ENCODE results near the gene KRTAP19-4. TPM values are rescaled to one million over a fixed set of nuclear protein-coding genes. Genes with fewer than 3 reads are reported as not detected.

The KRTAP19-4 gene
- total and polyA plus RNA-seq, 2 donors: not detected

- no peak for DNase-seq (ENCODE audit: low read depth in 6 of 9, low spot score in 9 of 9)
- Histone ChIP-seq H3K9me3 (ENCODE audit: control insufficient read depth in 2 of 2, insufficient read depth in 1 of 2, low read length in 1 of 2) (peaks cover 0 to 9% of the 10 kb centered on the region in 2 donors), H3K27ac (ENCODE audit: low read depth in 1 of 2, low read length in 1 of 2) (no peak overlapping the region), H3K27me3 (ENCODE audit: control insufficient read depth in 2 of 2, insufficient read depth in 1 of 2, low read length in 1 of 2) (no peaks in the 10 kb centered on the region), H3K4me1 (ENCODE audit: control insufficient read depth in 2 of 2, insufficient read depth in 2 of 2, low read length in 2 of 2) (no peaks in the 10 kb centered on the region), H3K4me3 (ENCODE audit: low read length in 2 of 2) (no peak overlapping the region), H3K36me3 (ENCODE audit: control insufficient read depth in 2 of 2, insufficient read depth in 2 of 2, low read length in 1 of 2) (no peaks in the 10 kb centered on the region)
- WGBS: 89% methylated on average over 2 of the region's 2 CpGs
Observed at GRCh38 chr21:30482130-30482529, 14.8 kb downstream of the KRTAP19-4 start.

GRCh38 chr21:30480145-30480544 lies 16.8 kb downstream of the KRTAP19-4 start, which contains the start of gene KRTAP19-1:
Gene KRTAP19-1, minus strand, starts transcription at chr21:30480367. Its CDS starts 50 bp downstream, at chr21:30480317.
- no peaks in the 10 kb centered on the region for H3K4me1 ChIP-seq (ENCODE audit: control insufficient read depth in 2 of 2, insufficient read depth in 2 of 2, low read length in 2 of 2)
- no peak within 1 kb of the TSS for H3K4me3 ChIP-seq (ENCODE audit: low read length in 2 of 2)
- WGBS: 94% methylated on average over 7 of the region's 7 CpGs
- no peak for DNase-seq (ENCODE audit: low read depth in 6 of 9, low spot score in 9 of 9)
- no peaks in the 10 kb centered on the region for H3K36me3 ChIP-seq (ENCODE audit: control insufficient read depth in 2 of 2, insufficient read depth in 2 of 2, low read length in 1 of 2)
- H3K27ac ChIP-seq (ENCODE audit: low read depth in 1 of 2, low read length in 1 of 2): no peak within 1 kb of the TSS
- H3K27me3 ChIP-seq (ENCODE audit: control insufficient read depth in 2 of 2, insufficient read depth in 1 of 2, low read length in 1 of 2): no peaks in the 10 kb centered on the region
- no peaks in the 10 kb centered on the region for H3K9me3 ChIP-seq (ENCODE audit: control insufficient read depth in 2 of 2, insufficient read depth in 1 of 2, low read length in 1 of 2)

- Histone ChIP-seq H3K36me3 (ENCODE audit: control insufficient read depth in 2 of 2, insufficient read depth in 2 of 2, low read length in 1 of 2) (no peaks in the 10 kb centered on the region), H3K27ac (ENCODE audit: low read depth in 1 of 2, low read length in 1 of 2) (no peak overlapping the region), H3K4me3 (ENCODE audit: low read length in 2 of 2) (no peak overlapping the region), H3K9me3 (ENCODE audit: control insufficient read depth in 2 of 2, insufficient read depth in 1 of 2, low read length in 1 of 2) (no peaks in the 10 kb centered on the region), H3K27me3 (ENCODE audit: control insufficient read depth in 2 of 2, insufficient read depth in 1 of 2, low read length in 1 of 2) (no peaks in the 10 kb centered on the region), H3K4me1 (ENCODE audit: control insufficient read depth in 2 of 2, insufficient read depth in 2 of 2, low read length in 2 of 2) (no peaks in the 10 kb centered on the region)
- no peak for DNase-seq (ENCODE audit: low read depth in 6 of 9, low spot score in 9 of 9)
- WGBS: 63% methylated on average over 4 of the region's 4 CpGs
Observed at GRCh38 chr21:30479259-30479658, 17.7 kb downstream of the KRTAP19-4 start.

GRCh38 chr21:30478004-30478403 lies 19.0 kb downstream of the KRTAP19-4 start:
- peak in 1 of 9 donors; percentile 6 for DNase-seq (ENCODE audit: low read depth in 6 of 9, low spot score in 9 of 9)
- 87% methylated on average over 3 of the region's 3 CpGs for WGBS

GRCh38 chr21:30468900-30469714 lies 27.9 kb downstream of the KRTAP19-4 start:
- Histone ChIP-seq H3K9me3 (ENCODE audit: control insufficient read depth in 2 of 2, insufficient read depth in 1 of 2, low read length in 1 of 2) (no peaks in the 10 kb centered on the region), H3K36me3 (ENCODE audit: control insufficient read depth in 2 of 2, insufficient read depth in 2 of 2, low read length in 1 of 2) (no peaks in the 10 kb centered on the region), H3K27me3 (ENCODE audit: control insufficient read depth in 2 of 2, insufficient read depth in 1 of 2, low read length in 1 of 2) (no peaks in the 10 kb centered on the region), H3K4me3 (ENCODE audit: low read length in 2 of 2) (no peak overlapping the region), H3K27ac (ENCODE audit: low read depth in 1 of 2, low read length in 1 of 2) (no peak overlapping the region), H3K4me1 (ENCODE audit: control insufficient read depth in 2 of 2, insufficient read depth in 2 of 2, low read length in 2 of 2) (no peaks in the 10 kb centered on the region)
- WGBS: 89% methylated on average over 6 of the region's 6 CpGs
- DNase-seq (ENCODE audit: low read depth in 6 of 9, low spot score in 9 of 9): no peak

More at GRCh38 chr21:30478004-30478403, 19.0 kb downstream of the KRTAP19-4 start:
- Histone ChIP-seq H3K36me3 (ENCODE audit: control insufficient read depth in 2 of 2, insufficient read depth in 2 of 2, low read length in 1 of 2) (no peaks in the 10 kb centered on the region), H3K27me3 (ENCODE audit: control insufficient read depth in 2 of 2, insufficient read depth in 1 of 2, low read length in 1 of 2) (no peaks in the 10 kb centered on the region), H3K9me3 (ENCODE audit: control insufficient read depth in 2 of 2, insufficient read depth in 1 of 2, low read length in 1 of 2) (no peaks in the 10 kb centered on the region), H3K27ac (ENCODE audit: low read depth in 1 of 2, low read length in 1 of 2) (no peak overlapping the region), H3K4me3 (ENCODE audit: low read length in 2 of 2) (no peak overlapping the region), H3K4me1 (ENCODE audit: control insufficient read depth in 2 of 2, insufficient read depth in 2 of 2, low read length in 2 of 2) (no peaks in the 10 kb centered on the region)

- no peak for DNase-seq (ENCODE audit: low read depth in 6 of 9, low spot score in 9 of 9)
- WGBS: 58% methylated on average over 3 of the region's 3 CpGs
- no peaks in the 10 kb centered on the region for H3K4me1 ChIP-seq (ENCODE audit: control insufficient read depth in 2 of 2, insufficient read depth in 2 of 2, low read length in 2 of 2)
- H3K4me3 ChIP-seq (ENCODE audit: low read length in 2 of 2): no peak overlapping the region
- no peaks in the 10 kb centered on the region for H3K27me3 ChIP-seq (ENCODE audit: control insufficient read depth in 2 of 2, insufficient read depth in 1 of 2, low read length in 1 of 2)
- H3K27ac ChIP-seq (ENCODE audit: low read depth in 1 of 2, low read length in 1 of 2): no peak overlapping the region
- H3K9me3 ChIP-seq (ENCODE audit: control insufficient read depth in 2 of 2, insufficient read depth in 1 of 2, low read length in 1 of 2): no peaks in the 10 kb centered on the region
- H3K36me3 ChIP-seq (ENCODE audit: control insufficient read depth in 2 of 2, insufficient read depth in 2 of 2, low read length in 1 of 2): no peaks in the 10 kb centered on the region
Observed at GRCh38 chr21:30463713-30464112, 33.3 kb downstream of the KRTAP19-4 start.

- Histone ChIP-seq H3K27me3 (ENCODE audit: control insufficient read depth in 2 of 2, insufficient read depth in 1 of 2, low read length in 1 of 2) (no peaks in the 10 kb centered on the region), H3K27ac (ENCODE audit: low read depth in 1 of 2, low read length in 1 of 2) (no peak overlapping the region), H3K4me3 (ENCODE audit: low read length in 2 of 2) (no peak overlapping the region), H3K4me1 (ENCODE audit: control insufficient read depth in 2 of 2, insufficient read depth in 2 of 2, low read length in 2 of 2) (no peaks in the 10 kb centered on the region), H3K36me3 (ENCODE audit: control insufficient read depth in 2 of 2, insufficient read depth in 2 of 2, low read length in 1 of 2) (no peaks in the 10 kb centered on the region), H3K9me3 (ENCODE audit: control insufficient read depth in 2 of 2, insufficient read depth in 1 of 2, low read length in 1 of 2) (no peaks in the 10 kb centered on the region)
- no peak for DNase-seq (ENCODE audit: low read depth in 6 of 9, low spot score in 9 of 9)
- 93% methylated on average over 3 of the region's 3 CpGs for WGBS
Observed at GRCh38 chr21:30448514-30448913, 48.5 kb downstream of the KRTAP19-4 start.

- no peak for DNase-seq (ENCODE audit: low read depth in 6 of 9, low spot score in 9 of 9)
- WGBS: 3% methylated on average over 4 of the region's 4 CpGs
- Histone ChIP-seq H3K4me1 (ENCODE audit: control insufficient read depth in 2 of 2, insufficient read depth in 2 of 2, low read length in 2 of 2) (no peaks in the 10 kb centered on the region), H3K9me3 (ENCODE audit: control insufficient read depth in 2 of 2, insufficient read depth in 1 of 2, low read length in 1 of 2) (no peaks in the 10 kb centered on the region), H3K27me3 (ENCODE audit: control insufficient read depth in 2 of 2, insufficient read depth in 1 of 2, low read length in 1 of 2) (no peaks in the 10 kb centered on the region), H3K4me3 (ENCODE audit: low read length in 2 of 2) (no peak overlapping the region), H3K27ac (ENCODE audit: low read depth in 1 of 2, low read length in 1 of 2) (no peak overlapping the region), H3K36me3 (ENCODE audit: control insufficient read depth in 2 of 2, insufficient read depth in 2 of 2, low read length in 1 of 2) (no peaks in the 10 kb centered on the region)
Observed at GRCh38 chr21:30447056-30447455, 49.9 kb downstream of the KRTAP19-4 start.
